GM13977 (cell line): Measurements from ENCODE around the gene NLRC5.

Source experiments
- DNase-seq: peaks from one replicate; pipeline ENCODE4 v3.0.0; 2012; ENCODE audit warnings: low spot score
- in situ Hi-C: fragments of 300-500 bp; cut with MboI; formaldehyde crosslinking; loops from one replicate; pipeline ENCODE4 v1.12.0; 2022; ENCODE audit warnings: low sequenced_read_pairs, low pct_unique_long_range_greater_than_20kb, mixed read lengths, inconsistent platforms; ENCODE audit not compliant: unreplicated experiment
- TF ChIP-seq, protein P1 (sequence below): IDR thresholded peaks from 2 replicates; pipeline ENCODE4 v1.5.1; 2012; ENCODE audit warnings: mild to moderate bottlenecking, control low read depth; ENCODE audit not compliant: insufficient read depth; ENCODE audit errors: extremely low read depth, missing control alignments

Gene NLRC5

DNA sequence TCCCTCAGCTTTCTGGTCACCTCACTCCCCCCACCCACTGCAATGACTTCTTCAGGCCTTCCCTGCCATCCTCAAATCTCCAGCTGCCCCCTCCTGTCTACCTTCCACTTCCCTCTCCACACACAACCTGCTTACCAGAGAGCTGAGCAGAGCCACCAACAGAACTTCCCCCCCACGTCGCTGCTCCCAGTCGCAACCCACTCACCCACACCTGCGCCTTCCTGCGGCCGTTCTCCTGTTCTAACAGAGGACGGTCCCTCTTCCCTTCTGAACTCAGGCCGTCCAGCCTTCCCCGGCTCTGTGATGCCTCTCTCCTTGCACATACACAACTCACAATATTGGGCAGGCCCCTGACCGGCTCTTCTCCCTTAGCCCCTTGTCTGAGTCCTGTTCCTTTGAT is 13.6 kb upstream of the NLRC5 start:
- no peak for DNase-seq
- TF ChIP-seq, protein P1, sequence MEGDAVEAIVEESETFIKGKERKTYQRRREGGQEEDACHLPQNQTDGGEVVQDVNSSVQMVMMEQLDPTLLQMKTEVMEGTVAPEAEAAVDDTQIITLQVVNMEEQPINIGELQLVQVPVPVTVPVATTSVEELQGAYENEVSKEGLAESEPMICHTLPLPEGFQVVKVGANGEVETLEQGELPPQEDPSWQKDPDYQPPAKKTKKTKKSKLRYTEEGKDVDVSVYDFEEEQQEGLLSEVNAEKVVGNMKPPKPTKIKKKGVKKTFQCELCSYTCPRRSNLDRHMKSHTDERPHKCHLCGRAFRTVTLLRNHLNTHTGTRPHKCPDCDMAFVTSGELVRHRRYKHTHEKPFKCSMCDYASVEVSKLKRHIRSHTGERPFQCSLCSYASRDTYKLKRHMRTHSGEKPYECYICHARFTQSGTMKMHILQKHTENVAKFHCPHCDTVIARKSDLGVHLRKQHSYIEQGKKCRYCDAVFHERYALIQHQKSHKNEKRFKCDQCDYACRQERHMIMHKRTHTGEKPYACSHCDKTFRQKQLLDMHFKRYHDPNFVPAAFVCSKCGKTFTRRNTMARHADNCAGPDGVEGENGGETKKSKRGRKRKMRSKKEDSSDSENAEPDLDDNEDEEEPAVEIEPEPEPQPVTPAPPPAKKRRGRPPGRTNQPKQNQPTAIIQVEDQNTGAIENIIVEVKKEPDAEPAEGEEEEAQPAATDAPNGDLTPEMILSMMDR, result no peak
- in situ Hi-C loops, result no loop called here

- in situ Hi-C loops, result no loop called here
- DNase-seq, result no peak
- TF ChIP-seq, protein P1, result no peak
Observed at GRCh38 chr16:56977216-56977615, 12.1 kb upstream of the NLRC5 start.

DNA sequence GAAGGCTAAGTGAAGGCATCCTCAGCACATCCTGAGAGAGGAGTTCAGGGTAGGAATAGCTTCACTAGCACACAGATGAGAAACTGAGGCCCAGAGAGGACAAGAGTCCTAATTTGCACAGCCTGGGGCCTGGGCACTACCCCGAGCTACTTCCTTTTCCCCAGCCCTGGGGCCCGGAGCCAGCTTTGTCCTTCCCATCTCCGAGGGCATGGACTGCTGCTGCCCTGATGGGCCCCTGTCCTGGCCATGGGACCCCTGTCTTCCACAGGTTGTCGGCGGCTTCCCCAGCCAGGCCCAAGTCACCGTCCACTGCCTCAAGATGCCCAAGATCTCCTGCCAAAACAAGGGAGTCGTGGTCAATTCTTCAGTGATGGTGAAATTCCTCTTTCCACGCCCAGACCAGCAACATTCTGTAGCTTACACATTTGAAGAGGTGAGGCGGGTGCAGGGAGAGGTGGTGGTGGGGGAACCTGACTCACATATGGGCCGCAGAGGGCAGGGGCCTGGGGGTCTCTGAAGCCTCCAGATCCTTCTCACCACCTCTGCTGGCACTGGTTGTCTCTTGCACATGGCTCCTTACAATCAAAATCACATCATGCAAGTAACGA is 11.4 kb upstream of the NLRC5 start:
- TF ChIP-seq, protein P1, result no peak
- DNase-seq, result no peak
- in situ Hi-C loops, result no loop called here

- DNase-seq, result no peak
- in situ Hi-C loops, result no loop called here
Observed at GRCh38 chr16:56980201-56980535, 9.2 kb upstream of the NLRC5 start.

DNA sequence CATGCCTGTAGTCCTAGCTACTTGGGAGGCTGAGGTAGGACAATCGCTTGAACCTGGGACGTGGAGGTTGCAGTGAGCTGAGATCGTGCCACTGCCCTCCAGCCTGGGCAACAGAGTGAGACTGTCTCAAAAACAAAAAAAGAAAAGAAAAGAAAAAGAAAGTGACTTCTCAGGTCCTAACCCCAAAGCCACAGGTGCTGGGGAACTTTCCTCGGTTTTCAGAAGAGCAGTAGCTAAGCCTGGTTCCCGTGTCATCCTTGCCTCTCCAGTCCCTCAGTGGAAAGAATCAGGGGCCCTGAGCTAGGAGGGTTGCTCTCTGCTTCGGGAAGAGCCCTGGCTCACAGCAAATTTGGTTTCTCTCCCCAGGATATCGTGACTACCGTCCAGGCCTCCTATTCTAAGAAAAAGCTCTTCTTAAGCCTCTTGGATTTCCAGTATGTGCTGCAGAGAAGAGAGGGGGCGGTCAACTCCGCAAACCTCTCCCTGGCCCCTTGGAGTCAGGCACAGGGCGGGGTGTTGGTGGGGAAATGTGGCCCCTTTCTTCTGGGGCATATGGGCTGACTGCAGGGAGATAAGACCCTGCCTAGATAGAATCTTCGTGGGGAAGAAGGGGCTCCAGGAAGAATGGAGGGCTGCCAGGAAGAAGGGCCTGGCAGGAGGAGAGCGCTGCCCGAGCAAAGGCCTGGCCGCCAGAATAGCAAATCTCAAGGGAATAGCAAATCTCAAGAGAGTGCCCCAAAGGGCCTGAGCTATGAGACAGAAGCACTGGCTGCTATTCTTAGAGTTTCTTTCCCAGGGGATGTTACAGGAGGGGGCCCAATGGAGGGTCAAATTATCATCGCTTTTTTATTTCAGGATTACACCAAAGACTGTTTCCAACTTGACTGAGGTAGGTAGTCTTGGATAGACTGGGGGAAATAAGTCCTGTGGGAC is 8.3 kb upstream of the NLRC5 start:
- no peak for DNase-seq
- TF ChIP-seq, protein P1, result no peak
- in situ Hi-C loops, result no loop called here

More at GRCh38 chr16:56980201-56980535, 9.2 kb upstream of the NLRC5 start:
- TF ChIP-seq, protein P1, result no peak

GRCh38 chr16:56981729-56982271 is 7.6 kb upstream of the NLRC5 start:
- TF ChIP-seq, protein P1, result no peak
- in situ Hi-C loops, result no loop called here
- DNase-seq, result no peak
